Skeletal muscle satellite cell (primary cell): ENCODE measurements around the gene LSM12.

Experiments used
- H3K27me3 ChIP-seq: 2 replicates; pipeline ENCODE4 v1.7.0; 2013; ENCODE audit warnings: low read length; ENCODE audit not compliant: control insufficient read depth, insufficient read depth
- H3K36me3 ChIP-seq: 2 replicates; pipeline ENCODE4 v1.7.0; 2013; ENCODE audit warnings: mild to moderate bottlenecking, control low read depth, low read length; ENCODE audit not compliant: insufficient read depth
- H3K4me1 ChIP-seq: 2 replicates; pipeline ENCODE4 v1.7.0; 2013; ENCODE audit warnings: low read length; ENCODE audit not compliant: control insufficient read depth, insufficient read depth
- H3K4me2 ChIP-seq: 2 replicates; pipeline ENCODE4 v1.7.0; 2013; ENCODE audit warnings: mild to moderate bottlenecking, low read length
- H3K4me3 ChIP-seq: 2 replicates; pipeline ENCODE4 v1.7.0; 2013; ENCODE audit warnings: low read length
- H3K9ac ChIP-seq: 2 replicates; pipeline ENCODE4 v1.7.0; 2013; ENCODE audit warnings: mild to moderate bottlenecking, low read depth, low read length, moderate library complexity
- H3K9me3 ChIP-seq: replicated peaks from 2 replicates; pipeline ENCODE4 v1.7.0; 2013; ENCODE audit warnings: mild to moderate bottlenecking, control low read depth, low read length

The LSM12 gene

GRCh38 chr17:44010966-44011647 is 55.4 kb downstream of the LSM12 start:
- Histone ChIP-seq H3K4me2 (no peak overlapping the region), H3K9ac (no peak overlapping the region), H3K9me3 (no peaks in the 10 kb centered on the region), H3K36me3 (peaks cover 36% of the 10 kb centered on the region), H3K4me1 (peaks cover 34% of the 10 kb centered on the region), H3K27me3 (no peaks in the 10 kb centered on the region), H3K4me3 (no peak overlapping the region)

GRCh38 chr17:44008205-44008909 is 58.1 kb downstream of the LSM12 start:
- Histone ChIP-seq H3K4me3 (peak overlapping the region; percentile 82), H3K4me2 (peak overlapping the region; percentile 97), H3K27me3 (no peaks in the 10 kb centered on the region), H3K9ac (peak overlapping the region; percentile 65), H3K4me1 (peaks cover 45% of the 10 kb centered on the region), H3K9me3 (no peaks in the 10 kb centered on the region), H3K36me3 (peaks cover 36% of the 10 kb centered on the region)

- Histone ChIP-seq H3K9ac (peak overlapping the region; percentile 65), H3K27me3 (no peaks in the 10 kb centered on the region)
These were observed 58.9 kb downstream of the LSM12 start for GRCh38 chr17:44007346-44008204.

GRCh38 chr17:44006598-44007345 is 59.7 kb downstream of the LSM12 start:
- Histone ChIP-seq H3K36me3 (peaks cover 27% of the 10 kb centered on the region), H3K4me2 (peak overlapping the region; percentile 97), H3K27me3 (no peaks in the 10 kb centered on the region), H3K9me3 (no peaks in the 10 kb centered on the region), H3K9ac (peak overlapping the region; percentile 76), H3K4me3 (peak overlapping the region; percentile 82), H3K4me1 (peaks cover 59% of the 10 kb centered on the region)

More at GRCh38 chr17:44007346-44008204, 58.9 kb downstream of the LSM12 start:
- Histone ChIP-seq H3K36me3 (peaks cover 31% of the 10 kb centered on the region), H3K4me1 (peaks cover 51% of the 10 kb centered on the region), H3K4me3 (peak overlapping the region; percentile 82), H3K9me3 (no peaks in the 10 kb centered on the region), H3K4me2 (peak overlapping the region; percentile 97)

GRCh38 chr17:44006272-44006597 is 60.2 kb downstream of the LSM12 start:
- Histone ChIP-seq H3K4me2 (peak overlapping the region; percentile 97), H3K27me3 (no peaks in the 10 kb centered on the region), H3K4me1 (peaks cover 64% of the 10 kb centered on the region), H3K4me3 (peak overlapping the region; percentile 82), H3K36me3 (peaks cover 26% of the 10 kb centered on the region), H3K9me3 (no peaks in the 10 kb centered on the region), H3K9ac (peak overlapping the region; percentile 76)

GRCh38 chr17:44005527-44006271 is 60.8 kb downstream of the LSM12 start:
- Histone ChIP-seq H3K27me3 (no peaks in the 10 kb centered on the region), H3K9me3 (no peaks in the 10 kb centered on the region), H3K4me1 (peaks cover 64% of the 10 kb centered on the region), H3K9ac (peak overlapping the region; percentile 76), H3K4me3 (peak overlapping the region; percentile 82), H3K36me3 (peaks cover 23% of the 10 kb centered on the region), H3K4me2 (peak overlapping the region; percentile 97)

GRCh38 chr17:44004761-44005526 is 61.5 kb downstream of the LSM12 start:
- Histone ChIP-seq H3K4me1 (peaks cover 64% of the 10 kb centered on the region), H3K4me3 (peak overlapping the region; percentile 82), H3K4me2 (peak overlapping the region; percentile 97), H3K9ac (peak overlapping the region; percentile 76), H3K27me3 (no peaks in the 10 kb centered on the region), H3K9me3 (no peaks in the 10 kb centered on the region), H3K36me3 (peaks cover 23% of the 10 kb centered on the region)

GRCh38 chr17:44004077-44004760 is 62.3 kb downstream of the LSM12 start, which contains the start of gene NAGS:
Gene NAGS, plus strand, starts transcription at chr17:44004622. Its CDS starts 42 bp downstream, at chr17:44004664.
- peaks cover 19% of the 10 kb centered on the region for H3K36me3 ChIP-seq
- no peaks in the 10 kb centered on the region for H3K9me3 ChIP-seq
- peak within 1 kb of the TSS; percentile 76 for H3K9ac ChIP-seq
- no peaks in the 10 kb centered on the region for H3K27me3 ChIP-seq
- H3K4me1 ChIP-seq = peaks cover 60% of the 10 kb centered on the region
- H3K4me2 ChIP-seq = peak within 1 kb of the TSS; percentile 97
- H3K4me3 ChIP-seq = peak within 1 kb of the TSS; percentile 82

- H3K4me2 ChIP-seq = peak overlapping the region; percentile 46
- no peak overlapping the region for H3K4me3 ChIP-seq
- H3K9ac ChIP-seq = peak overlapping the region; percentile 40
- peaks cover 2% of the 10 kb centered on the region for H3K36me3 ChIP-seq
- H3K27me3 ChIP-seq = no peaks in the 10 kb centered on the region
- no peaks in the 10 kb centered on the region for H3K9me3 ChIP-seq
- H3K4me1 ChIP-seq = peaks cover 51% of the 10 kb centered on the region
These were observed 64.2 kb downstream of the LSM12 start for GRCh38 chr17:44002141-44002848.
